Measurements from ENCODE around the gene ANKRD11. TPM values are rescaled to one million over a fixed set of nuclear protein-coding genes. Genes with fewer than 3 reads are reported as not detected.

ANKRD11 gene
- polyA plus RNA-seq, 1 donor from 2014 or later, result 32.5 TPM

DNA sequence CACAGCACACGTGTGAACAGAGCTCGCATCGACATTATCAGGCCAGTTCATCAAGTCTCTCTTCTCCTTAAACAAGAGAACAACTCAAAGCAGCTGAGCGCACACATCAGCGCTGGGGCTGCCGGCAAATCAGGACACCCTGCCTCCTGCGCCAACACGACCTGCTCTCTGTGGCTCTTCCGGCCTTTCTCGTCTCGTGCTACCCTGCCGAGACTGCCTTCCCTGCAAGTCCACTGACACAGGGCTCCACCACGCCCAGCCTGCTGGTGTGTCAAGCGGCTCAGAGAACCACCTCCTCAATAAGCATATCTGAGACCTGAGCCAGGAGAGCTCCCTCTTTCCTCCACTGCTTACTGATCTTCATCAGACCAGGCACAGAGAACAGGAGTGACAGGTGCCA lies 176.0 kb downstream of the ANKRD11 start:
- Histone ChIP-seq H3K79me2 (replicated peaks; ENCODE audit: insufficient read depth, low read length) (peaks cover 39% of the 10 kb centered on the region), H3K4me2 (ENCODE audit: low read length) (no peak overlapping the region), H3K4me3 (ENCODE audit: low read length) (no peak overlapping the region), H4K20me1 (ENCODE audit: insufficient read depth) (no peaks in the 10 kb centered on the region), H3K9me3 (ENCODE audit: low read length) (no peaks in the 10 kb centered on the region), H3K9ac (ENCODE audit: low read length) (no peak overlapping the region), H3K27ac (ENCODE audit: low read length) (no peak overlapping the region), H3K36me3 (ENCODE audit: insufficient read depth, low read length) (no peaks in the 10 kb centered on the region), H3K27me3 (ENCODE audit: insufficient read depth, low read depth, low read length) (no peaks in the 10 kb centered on the region), H3K9me2 (ENCODE audit: insufficient read depth, low read length) (no peaks in the 10 kb centered on the region), H2AFZ (ENCODE audit: low read depth, low read length) (no peak overlapping the region), H3F3A (ENCODE audit: insufficient read depth, low read length, poor library complexity, severe bottlenecking) (no peaks in the 10 kb centered on the region)
- TF ChIP-seq, protein P1, sequence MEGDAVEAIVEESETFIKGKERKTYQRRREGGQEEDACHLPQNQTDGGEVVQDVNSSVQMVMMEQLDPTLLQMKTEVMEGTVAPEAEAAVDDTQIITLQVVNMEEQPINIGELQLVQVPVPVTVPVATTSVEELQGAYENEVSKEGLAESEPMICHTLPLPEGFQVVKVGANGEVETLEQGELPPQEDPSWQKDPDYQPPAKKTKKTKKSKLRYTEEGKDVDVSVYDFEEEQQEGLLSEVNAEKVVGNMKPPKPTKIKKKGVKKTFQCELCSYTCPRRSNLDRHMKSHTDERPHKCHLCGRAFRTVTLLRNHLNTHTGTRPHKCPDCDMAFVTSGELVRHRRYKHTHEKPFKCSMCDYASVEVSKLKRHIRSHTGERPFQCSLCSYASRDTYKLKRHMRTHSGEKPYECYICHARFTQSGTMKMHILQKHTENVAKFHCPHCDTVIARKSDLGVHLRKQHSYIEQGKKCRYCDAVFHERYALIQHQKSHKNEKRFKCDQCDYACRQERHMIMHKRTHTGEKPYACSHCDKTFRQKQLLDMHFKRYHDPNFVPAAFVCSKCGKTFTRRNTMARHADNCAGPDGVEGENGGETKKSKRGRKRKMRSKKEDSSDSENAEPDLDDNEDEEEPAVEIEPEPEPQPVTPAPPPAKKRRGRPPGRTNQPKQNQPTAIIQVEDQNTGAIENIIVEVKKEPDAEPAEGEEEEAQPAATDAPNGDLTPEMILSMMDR (IDR thresholded peaks at IDR 0.05; ENCODE audit: poor library complexity, severe bottlenecking), result no peak
- no peak for TF ChIP-seq RAD21 (conservative IDR thresholded peaks at IDR 0.05)
- TF ChIP-seq MXI1 (conservative IDR thresholded peaks at IDR 0.05; ENCODE audit: poor library complexity, severe bottlenecking), result no peak
- TF ChIP-seq, protein P2, sequence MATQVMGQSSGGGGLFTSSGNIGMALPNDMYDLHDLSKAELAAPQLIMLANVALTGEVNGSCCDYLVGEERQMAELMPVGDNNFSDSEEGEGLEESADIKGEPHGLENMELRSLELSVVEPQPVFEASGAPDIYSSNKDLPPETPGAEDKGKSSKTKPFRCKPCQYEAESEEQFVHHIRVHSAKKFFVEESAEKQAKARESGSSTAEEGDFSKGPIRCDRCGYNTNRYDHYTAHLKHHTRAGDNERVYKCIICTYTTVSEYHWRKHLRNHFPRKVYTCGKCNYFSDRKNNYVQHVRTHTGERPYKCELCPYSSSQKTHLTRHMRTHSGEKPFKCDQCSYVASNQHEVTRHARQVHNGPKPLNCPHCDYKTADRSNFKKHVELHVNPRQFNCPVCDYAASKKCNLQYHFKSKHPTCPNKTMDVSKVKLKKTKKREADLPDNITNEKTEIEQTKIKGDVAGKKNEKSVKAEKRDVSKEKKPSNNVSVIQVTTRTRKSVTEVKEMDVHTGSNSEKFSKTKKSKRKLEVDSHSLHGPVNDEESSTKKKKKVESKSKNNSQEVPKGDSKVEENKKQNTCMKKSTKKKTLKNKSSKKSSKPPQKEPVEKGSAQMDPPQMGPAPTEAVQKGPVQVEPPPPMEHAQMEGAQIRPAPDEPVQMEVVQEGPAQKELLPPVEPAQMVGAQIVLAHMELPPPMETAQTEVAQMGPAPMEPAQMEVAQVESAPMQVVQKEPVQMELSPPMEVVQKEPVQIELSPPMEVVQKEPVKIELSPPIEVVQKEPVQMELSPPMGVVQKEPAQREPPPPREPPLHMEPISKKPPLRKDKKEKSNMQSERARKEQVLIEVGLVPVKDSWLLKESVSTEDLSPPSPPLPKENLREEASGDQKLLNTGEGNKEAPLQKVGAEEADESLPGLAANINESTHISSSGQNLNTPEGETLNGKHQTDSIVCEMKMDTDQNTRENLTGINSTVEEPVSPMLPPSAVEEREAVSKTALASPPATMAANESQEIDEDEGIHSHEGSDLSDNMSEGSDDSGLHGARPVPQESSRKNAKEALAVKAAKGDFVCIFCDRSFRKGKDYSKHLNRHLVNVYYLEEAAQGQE (IDR thresholded peaks at IDR 0.05; ENCODE audit: borderline replicate concordance), result no peak
- no peak for TF ChIP-seq POLR2AphosphoS5 (IDR thresholded peaks at IDR 0.05)
- TF ChIP-seq EP300 (conservative IDR thresholded peaks at IDR 0.05; ENCODE audit: poor library complexity, severe bottlenecking), result no peak
- no peak for TF ChIP-seq EZH2 (IDR thresholded peaks at IDR 0.05; ENCODE audit: borderline replicate concordance, insufficient read depth, low read length, poor library complexity, severe bottlenecking)

DNA sequence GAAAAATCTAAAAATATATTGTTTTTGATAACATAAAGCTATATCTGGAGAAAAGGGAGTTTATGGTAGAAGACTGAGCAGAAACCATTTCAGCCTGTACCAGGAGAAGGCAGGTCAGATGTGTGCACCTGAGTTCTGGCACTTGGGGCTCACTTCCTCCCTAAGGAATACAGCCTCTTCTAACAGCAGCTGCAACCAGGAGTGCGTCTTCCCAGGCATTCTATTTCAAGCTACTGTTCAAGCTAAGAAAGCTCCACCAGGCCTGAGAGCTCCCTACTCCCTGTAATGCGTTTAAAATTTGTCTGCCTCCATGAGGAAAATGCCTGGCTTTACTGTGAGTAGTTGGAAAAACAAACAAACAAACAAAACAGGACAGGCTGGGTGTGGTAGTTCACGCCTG lies 176.8 kb downstream of the ANKRD11 start:
- H3K27me3 ChIP-seq (ENCODE audit: insufficient read depth, low read depth, low read length), result no peaks in the 10 kb centered on the region
- TF ChIP-seq RAD21 (conservative IDR thresholded peaks at IDR 0.05) (no peak), TAF1 (IDR thresholded peaks at IDR 0.05; ENCODE audit: low read depth) (no peak), EZH2 (IDR thresholded peaks at IDR 0.05; ENCODE audit: borderline replicate concordance, insufficient read depth, low read length, poor library complexity, severe bottlenecking) (no peak), EP300 (conservative IDR thresholded peaks at IDR 0.05; ENCODE audit: poor library complexity, severe bottlenecking) (no peak), MXI1 (conservative IDR thresholded peaks at IDR 0.05; ENCODE audit: poor library complexity, severe bottlenecking) (no peak), POLR2AphosphoS5 (IDR thresholded peaks at IDR 0.05) (no peak), SMC3 (conservative IDR thresholded peaks at IDR 0.05; ENCODE audit: poor library complexity) (no peak)
- TF ChIP-seq, protein P1 (IDR thresholded peaks at IDR 0.05; ENCODE audit: poor library complexity, severe bottlenecking), result no peak
- TF ChIP-seq, protein P2 (IDR thresholded peaks at IDR 0.05; ENCODE audit: borderline replicate concordance), result no peak
- H3K9me3 ChIP-seq (ENCODE audit: low read length), result no peaks in the 10 kb centered on the region
- H3F3A ChIP-seq (ENCODE audit: insufficient read depth, low read length, poor library complexity, severe bottlenecking), result no peaks in the 10 kb centered on the region
- H3K36me3 ChIP-seq (ENCODE audit: insufficient read depth, low read length), result no peaks in the 10 kb centered on the region
- H3K4me3 ChIP-seq (ENCODE audit: low read length), result no peak overlapping the region
- H3K9ac ChIP-seq (ENCODE audit: low read length), result no peak overlapping the region
- H3K4me2 ChIP-seq (ENCODE audit: low read length), result no peak overlapping the region
- peaks cover 39% of the 10 kb centered on the region for H3K79me2 ChIP-seq (replicated peaks; ENCODE audit: insufficient read depth, low read length)
- H3K9me2 ChIP-seq (ENCODE audit: insufficient read depth, low read length), result no peaks in the 10 kb centered on the region
- no peak overlapping the region for H3K27ac ChIP-seq (ENCODE audit: low read length)
- H2AFZ ChIP-seq (ENCODE audit: low read depth, low read length), result no peak overlapping the region
- H4K20me1 ChIP-seq (ENCODE audit: insufficient read depth), result no peaks in the 10 kb centered on the region
